ENCODE results near the gene ROR1.

ROR1 gene

GRCh38 chr1:63861052-63861691, 87.4 kb downstream of the ROR1 start:
- no peak for FAIRE-seq

- no peak for FAIRE-seq
Observed at GRCh38 chr1:63863145-63863544, 89.3 kb downstream of the ROR1 start.

GRCh38 chr1:63864224-63864641, 90.4 kb downstream of the ROR1 start:
- no peak for FAIRE-seq

- FAIRE-seq = no peak
Observed at GRCh38 chr1:63865561-63865960, 91.7 kb downstream of the ROR1 start.

- FAIRE-seq = no peak
Observed at GRCh38 chr1:63866084-63866483, 92.3 kb downstream of the ROR1 start.

- FAIRE-seq = no peak
Observed at GRCh38 chr1:63867429-63868176, 93.8 kb downstream of the ROR1 start.

- FAIRE-seq = no peak
Observed at GRCh38 chr1:63868268-63868781, 94.5 kb downstream of the ROR1 start.

- FAIRE-seq = no peak
Observed at GRCh38 chr1:63870152-63870551, 96.3 kb downstream of the ROR1 start.

GRCh38 chr1:63871463-63871862, 97.6 kb downstream of the ROR1 start:
- no peak for FAIRE-seq

GRCh38 chr1:63873751-63874150, 99.9 kb downstream of the ROR1 start:
- FAIRE-seq = no peak

- FAIRE-seq = no peak
Observed at GRCh38 chr1:63874278-63874880, 100.6 kb downstream of the ROR1 start.

GRCh38 chr1:63875636-63876035, 101.8 kb downstream of the ROR1 start:
- no peak for FAIRE-seq

- no peak for FAIRE-seq
Observed at GRCh38 chr1:63877021-63877767, 103.4 kb downstream of the ROR1 start.

GRCh38 chr1:63877816-63878215, 104.0 kb downstream of the ROR1 start:
- FAIRE-seq = no peak

- FAIRE-seq = no peak
Observed at GRCh38 chr1:63878932-63879331, 105.1 kb downstream of the ROR1 start.

- FAIRE-seq = no peak
Observed at GRCh38 chr1:63880958-63881576, 107.2 kb downstream of the ROR1 start.

- FAIRE-seq = no peak
Observed at GRCh38 chr1:63882048-63882704, 108.4 kb downstream of the ROR1 start.

GRCh38 chr1:63883494-63884235, 109.8 kb downstream of the ROR1 start:
- no peak for FAIRE-seq

GRCh38 chr1:63884486-63884885, 110.7 kb downstream of the ROR1 start:
- no peak for FAIRE-seq

- FAIRE-seq = no peak
Observed at GRCh38 chr1:63885899-63886298, 112.1 kb downstream of the ROR1 start.

- no peak for FAIRE-seq
Observed at GRCh38 chr1:63886340-63886739, 112.5 kb downstream of the ROR1 start.

Measured in G401.6 (cell line).